H1 (cell line): ENCODE data around the gene SLC25A45. TPM values are rescaled to one million over a fixed set of nuclear protein-coding genes. Genes with fewer than 3 reads are reported as not detected.

Source experiments
- CTCF ChIA-PET: fragments of 300-600 bp; sonication (Branson Sonifier 250); formaldehyde crosslinking; loops from one replicate; lab custom pipeline; 2021; ENCODE audit not compliant: partially characterized antibody; lab: Charles Lee
- POLR2A ChIA-PET: fragments of 300-600 bp; sonication (Branson Sonifier 250); formaldehyde crosslinking; loops from one replicate; lab custom pipeline; 2021; ENCODE audit warnings: inconsistent platforms; ENCODE audit not compliant: partially characterized antibody; lab: Charles Lee
- DNase-seq, 2 experiments: peaks; one replicate each; pipeline versions ENCODE4 v3.0.0 to v3.0.0-alpha.2; 2010 to 2022; ENCODE audit warnings: low spot score in 2 of 2, low read depth in 1 of 2, mixed read lengths in 1 of 2
- FAIRE-seq: peaks from 2 replicates; lab custom pipeline; 2011; peaks lifted over from hg19 to GRCh38; lab: Jason Lieb, UNC
- H2AFZ ChIP-seq: 2 replicates; pipeline ENCODE4 v1.8.1; 2012; ENCODE audit warnings: low read length, inconsistent platforms
- H2AK5ac ChIP-seq: 2 replicates; pipeline ENCODE4 v1.6.1; 2013; ENCODE audit warnings: low read depth, low read length
- H2BK120ac ChIP-seq: replicated peaks from 2 replicates; pipeline ENCODE3; 2013; ENCODE audit warnings: low read depth, low read length, inconsistent platforms
- H2BK12ac ChIP-seq: 2 replicates; pipeline ENCODE4 v1.6.1; 2013; ENCODE audit warnings: low read depth, low read length
- H2BK15ac ChIP-seq: 2 replicates; pipeline ENCODE4 v1.6.1; 2013; ENCODE audit warnings: low read length
- H2BK20ac ChIP-seq: 2 replicates; pipeline ENCODE4 v1.6.1; 2013; ENCODE audit warnings: low read length
- H2BK5ac ChIP-seq: 2 replicates; pipeline ENCODE4 v1.6.1; 2013; ENCODE audit warnings: low read depth, low read length
- H3K14ac ChIP-seq: 2 replicates; pipeline ENCODE4 v1.6.1; 2013; ENCODE audit warnings: inconsistent platforms; ENCODE audit not compliant: insufficient read length
- H3K18ac ChIP-seq: 2 replicates; pipeline ENCODE4 v1.6.1; 2013; ENCODE audit warnings: low read length; ENCODE audit errors: extremely low read depth
- H3K23ac ChIP-seq: 2 replicates; pipeline ENCODE4 v1.6.1; 2013; ENCODE audit warnings: inconsistent platforms; ENCODE audit not compliant: insufficient read length
- H3K23me2 ChIP-seq: 2 replicates; pipeline ENCODE4 v1.6.1; 2013; ENCODE audit warnings: low read depth, low read length
- H3K27ac ChIP-seq: 2 replicates; pipeline ENCODE4 v1.6.1; 2011; ENCODE audit warnings: low read depth, low read length, inconsistent platforms
- H3K27me3 ChIP-seq, 4 experiments: replicated peaks in 1 of 4; 1 replicate in 1 of 4; 2 replicates in 3 of 4; pipeline versions ENCODE4 v1.6.1 to v1.8.1; 2011 to 2013; ENCODE audit warnings: low read length in 3 of 4, mild to moderate bottlenecking in 3 of 4, inconsistent platforms in 2 of 4, mixed read lengths in 2 of 4, moderate library complexity in 1 of 4; ENCODE audit not compliant: control insufficient read depth in 3 of 4, insufficient read depth in 3 of 4; ENCODE audit errors: extremely low read depth in 1 of 4
- H3K36me3 ChIP-seq, 4 experiments: 2 replicates each; pipeline versions ENCODE4 v1.6.1 to v1.8.1; 2011 to 2013; ENCODE audit warnings: mild to moderate bottlenecking in 4 of 4, low read length in 3 of 4, moderate library complexity in 2 of 4, control low read depth in 1 of 4, inconsistent platforms in 1 of 4; ENCODE audit not compliant: insufficient read depth in 4 of 4, control insufficient read depth in 2 of 4
- H3K4ac ChIP-seq: replicated peaks from 2 replicates; pipeline ENCODE3; 2013; ENCODE audit warnings: low read length, low read depth, mixed read lengths, inconsistent platforms; ENCODE audit not compliant: insufficient read length
- H3K4me1 ChIP-seq, 4 experiments: replicated peaks in 1 of 4; 1 replicate in 1 of 4; 2 replicates in 3 of 4; pipeline versions ENCODE4 v1.6.1 to v1.8.1; 2011 to 2013; ENCODE audit warnings: low read length in 3 of 4, inconsistent platforms in 2 of 4, mixed read lengths in 1 of 4; ENCODE audit not compliant: insufficient read depth in 4 of 4, control insufficient read depth in 3 of 4
- H3K4me2 ChIP-seq, 2 experiments: 2 replicates each; pipeline versions ENCODE4 v1.6.1 to v1.8.1; 2011 to 2013; ENCODE audit warnings: low read depth in 2 of 2, low read length in 2 of 2, control low read depth in 1 of 2, inconsistent platforms in 1 of 2, mild to moderate bottlenecking in 1 of 2; ENCODE audit not compliant: insufficient read depth in 1 of 2
- H3K4me3 ChIP-seq, 4 experiments: fragments of 200-600, 300-600 bp in 1 of 4; sonication (generic), shearing (Covaris generic), sonication (Bioruptor Twin) in 1 of 4; 2 replicates each; pipeline versions ENCODE4 v1.5.1 to v1.8.1; 2011 to 2016; ENCODE audit warnings: low read length in 4 of 4, low read depth in 3 of 4, control low read depth in 2 of 4, inconsistent platforms in 2 of 4, mild to moderate bottlenecking in 2 of 4, mixed read lengths in 1 of 4, moderate library complexity in 1 of 4; ENCODE audit not compliant: insufficient read depth in 2 of 4; ENCODE audit errors: extremely low read depth in 1 of 4
- H3K56ac ChIP-seq: replicated peaks from 2 replicates; pipeline ENCODE3; 2013; ENCODE audit warnings: low read depth, mild to moderate bottlenecking, mixed read lengths, low read length, inconsistent platforms; ENCODE audit not compliant: insufficient read length
- H3K79me1 ChIP-seq: 2 replicates; pipeline ENCODE4 v1.6.1; 2013; ENCODE audit warnings: low read depth, low read length, control low read depth
- H3K79me2 ChIP-seq, 2 experiments: 2 replicates each; pipeline versions ENCODE4 v1.6.1 to v1.8.1; 2012 to 2013; ENCODE audit warnings: low read length in 2 of 2, mild to moderate bottlenecking in 2 of 2, inconsistent platforms in 1 of 2; ENCODE audit not compliant: insufficient read depth in 2 of 2, control insufficient read depth in 1 of 2
- H3K9ac ChIP-seq, 4 experiments: replicated peaks in 1 of 4; 1 replicate in 1 of 4; 2 replicates in 3 of 4; pipeline versions ENCODE4 v1.6.1 to v1.8.1; 2011 to 2013; ENCODE audit warnings: low read depth in 3 of 4, low read length in 3 of 4, control low read depth in 2 of 4, mild to moderate bottlenecking in 2 of 4, moderate library complexity in 2 of 4, inconsistent platforms in 1 of 4; ENCODE audit errors: extremely low read depth in 1 of 4
- H3K9me3 ChIP-seq, 2 experiments: 2 replicates each; pipeline versions ENCODE4 v1.6.1 to v1.8.1; 2012 to 2013; ENCODE audit warnings: mild to moderate bottlenecking in 2 of 2, moderate library complexity in 2 of 2, control low read depth in 1 of 2, inconsistent platforms in 1 of 2, low read depth in 1 of 2, low read length in 1 of 2, mixed read lengths in 1 of 2; ENCODE audit not compliant: insufficient read depth in 2 of 2
- H4K20me1 ChIP-seq, 2 experiments: replicated peaks in 1 of 2; 2 replicates each; pipeline versions ENCODE3 to v1.8.1; 2011 to 2013; ENCODE audit warnings: inconsistent platforms in 2 of 2, low read length in 2 of 2, mild to moderate bottlenecking in 1 of 2; ENCODE audit not compliant: insufficient read depth in 2 of 2, control insufficient read depth in 1 of 2
- H4K5ac ChIP-seq: 2 replicates; pipeline ENCODE4 v1.6.1; 2013; ENCODE audit warnings: low read length, low read depth, mixed read lengths, inconsistent platforms; ENCODE audit not compliant: insufficient read length
- H4K8ac ChIP-seq: 2 replicates; pipeline ENCODE4 v1.8.0; 2013; ENCODE audit warnings: mild to moderate bottlenecking, moderate library complexity, low read length, inconsistent platforms; ENCODE audit not compliant: insufficient read depth; ENCODE audit errors: extremely low read depth
- H4K91ac ChIP-seq: replicated peaks from 2 replicates; pipeline ENCODE3; 2013; ENCODE audit warnings: low read length, mixed read lengths, inconsistent platforms; ENCODE audit not compliant: insufficient read length
- BACH1 ChIP-seq: IDR thresholded peaks from 2 replicates; pipeline ENCODE4 v1.6.1; 2012; ENCODE audit warnings: low read length, improper control_type of control experiment
- GTF2F1 ChIP-seq: IDR thresholded peaks from 2 replicates; pipeline ENCODE4 v1.6.1; 2012; ENCODE audit warnings: low read depth, low read length, improper control_type of control experiment, borderline replicate concordance
- HDAC2 ChIP-seq, 2 experiments: fragments of 300-600 bp in 1 of 2; sonication (generic) in 1 of 2; IDR thresholded peaks; 2 replicates each; pipeline ENCODE4 v1.6.1; 2011 to 2012; ENCODE audit warnings: low read depth in 2 of 2, low read length in 2 of 2, mild to moderate bottlenecking in 2 of 2, moderate library complexity in 2 of 2, borderline replicate concordance in 1 of 2, inconsistent platforms in 1 of 2
- MAX ChIP-seq: IDR thresholded peaks from 2 replicates; pipeline ENCODE4 v1.6.1; 2012; ENCODE audit warnings: inconsistent platforms
- POLR2A ChIP-seq, 2 experiments: IDR thresholded peaks; 1 replicate in 1 of 2; 2 replicates in 1 of 2; pipeline ENCODE4 v1.6.1; 2011; ENCODE audit warnings: low read depth in 2 of 2, low read length in 2 of 2, mild to moderate bottlenecking in 2 of 2; ENCODE audit errors: control extremely low read depth in 1 of 2
- RFX5 ChIP-seq: IDR thresholded peaks from 2 replicates; pipeline ENCODE4 v1.6.1; 2011; ENCODE audit warnings: low read depth, low read length, improper control_type of control experiment, borderline replicate concordance
- TEAD4 ChIP-seq: IDR thresholded peaks from 2 replicates; pipeline ENCODE4 v1.6.1; 2012; ENCODE audit warnings: low read depth, low read length, inconsistent platforms, mixed read lengths
- WGBS, 2 experiments: shearing (Covaris generic) in 1 of 2; methylation state at CpG; one replicate each; pipeline versions ENCODE4 v1.1.6 to v1.1.7; 2013 to 2015; ENCODE audit warnings: low lambda C conversion rate in 2 of 2, mixed read lengths in 2 of 2, inconsistent platforms in 1 of 2, low coverage in 1 of 2, missing lambda C conversion rate in 1 of 2; ENCODE audit not compliant: insufficient replicate concordance in 2 of 2, insufficient coverage in 1 of 2, insufficient read length in 1 of 2; ENCODE audit errors: extremely low coverage in 1 of 2, missing lambda C conversion rate in 1 of 2; 5-methylcytosine and 5-hydroxymethylcytosine counted together
- polyA plus RNA-seq, 7 experiments: library from polyadenylated mRNA; depleted of rRNA in 3 of 7; stranded (reverse) in 5 of 7; unstranded in 2 of 7; fragments of >200 nt in 5 of 7; fragments of 200-250 nt in 2 of 7; gene quantifications; 1 replicate in 5 of 7; 2 replicates in 1 of 7; 4 replicates in 1 of 7; pipeline versions ENCODE4 v1.2.1 to v1.2.3, GENCODE V29; 2011 to 2013; ENCODE audit warnings: missing spikeins in 2 of 7, mixed read lengths in 2 of 7
- total RNA-seq: library from RNA; stranded (reverse); fragmentation: NEBNext Ultra II Directional; extraction: Animal tissue kit (Norgen Biotek cat#: 25700); gene quantifications from 2 replicates; pipeline ENCODE4 v1.2.1, GENCODE V29; 2021

SLC25A45 gene
- total and polyA plus RNA-seq, 2 of the 8 experiments (the other 6 are each of a cell fraction or from before 2014, with no cell fraction given), result 0.54 to 0.59 TPM

GRCh38 chr11:65412271-65413076, 30.0 kb upstream of the SLC25A45 start:
- H3K27me3 ChIP-seq, result no peaks in the 10 kb centered on the region
- H4K20me1 ChIP-seq, result peaks cover 0 to 8% of the 10 kb centered on the region in 2 experiments
- POLR2A ChIA-PET, result interaction anchor here (0.7 to 20.8 kb wide), 7 partner anchors 8 to 1143 kb away, joined by 3 to 826 read pairs (median 9); partner anchors contain the start of genes MALAT1 and NEAT1
- CTCF ChIA-PET, result interaction anchor here (0.6 to 22.8 kb wide), 9 partner anchors 11 to 588 kb away, joined by 3 to 430 read pairs (median 4); partner anchors contain the start of gene FRMD8
- H3K56ac ChIP-seq, result no peak overlapping the region
- no peak overlapping the region for H2AFZ ChIP-seq
- H3K14ac ChIP-seq, result no peak overlapping the region
- no peaks in the 10 kb centered on the region for H3K79me1 ChIP-seq
- H4K91ac ChIP-seq, result no peak overlapping the region
- FAIRE-seq (no peak), DNase-seq (no peak)
- H3K4me1 ChIP-seq, result peaks cover 0 to 13% (median 5%) of the 10 kb centered on the region in 4 experiments; a peak in 5 of 7 replicates
- peaks cover 0 to 6% (median 3%) of the 10 kb centered on the region in 4 experiments; a peak in 1 of 8 replicates for H3K36me3 ChIP-seq
- no peak overlapping the region for H3K9ac ChIP-seq
- H2BK20ac ChIP-seq, result no peak overlapping the region
- H3K4ac ChIP-seq, result no peak overlapping the region
- H4K8ac ChIP-seq, result 0 out of 2 replicates have a peak overlapping the region, but pooled peaks have one; percentile 35
- no peak overlapping the region for H3K23ac ChIP-seq
- no peak overlapping the region for H2BK12ac ChIP-seq
- no peak overlapping the region for H3K4me3 ChIP-seq
- no peaks in the 10 kb centered on the region for H3K79me2 ChIP-seq
- H2BK5ac ChIP-seq, result no peak overlapping the region
- no peaks in the 10 kb centered on the region for H3K23me2 ChIP-seq
- no peak overlapping the region for H4K5ac ChIP-seq
- H3K27ac ChIP-seq, result no peak overlapping the region
- no peak overlapping the region for H2BK120ac ChIP-seq
- no peak overlapping the region for H3K4me2 ChIP-seq
- H3K9me3 ChIP-seq, result no peaks in the 10 kb centered on the region
- no peak overlapping the region for H3K18ac ChIP-seq
- no peak overlapping the region for H2BK15ac ChIP-seq
- H2AK5ac ChIP-seq, result no peak overlapping the region
- 90% methylated on average over 21 of the region's 24 CpGs; no CpG with 5 or more reads in 1 of the 2 experiments for WGBS, 2 experiments
- TF ChIP-seq MAX (no peak), TEAD4 (no peak), BACH1 (no peak), GTF2F1 (no peak), POLR2A (IDR thresholded peaks at IDR 0.05; ENCODE audit: control extremely low read depth in 1 of 2, low read depth in 2 of 2, low read length in 2 of 2) (no peak), HDAC2 (IDR thresholded peaks at IDR 0.05; ENCODE audit: borderline replicate concordance in 1 of 2, low read depth in 2 of 2, low read length in 2 of 2) (no peak), RFX5 (no peak)
